ENCODE data around the gene COASY.
"Not testable (repeated sequence)": the region's sequence is repeated elsewhere in the genome, so short reads cannot be mapped to it uniquely, and the experiment has no call there.

COASY gene

GRCh38 chr17:42537156-42537805 is 24.7 kb upstream of the COASY start:
- Histone ChIP-seq H3K27me3 (no peaks in the 10 kb centered on the region), H3K27ac (peak overlapping the region; percentile 80), H3K4me3 (ENCODE audit: low read depth in 1 of 2, low read length in 1 of 2) (peak overlapping the region; percentile 79 to 83), H3K9me3 (no peaks in the 10 kb centered on the region), H3K36me3 (peaks cover 24% of the 10 kb centered on the region), H3K4me1 (ENCODE audit: control insufficient read depth in 1 of 2, insufficient read depth in 1 of 2, low read depth in 1 of 2, low read length in 1 of 2) (peaks cover 17 to 18% of the 10 kb centered on the region in 2 experiments)
- TF ChIP-seq CTCF (IDR thresholded peaks at IDR 0.05) = no peak

- no peak overlapping the region for H3K4me3 ChIP-seq (ENCODE audit: low read depth in 1 of 2, low read length in 1 of 2)
- no peaks in the 10 kb centered on the region for H3K27me3 ChIP-seq
- H3K36me3 ChIP-seq = peaks cover 31% of the 10 kb centered on the region
- TF ChIP-seq CTCF (IDR thresholded peaks at IDR 0.05) = no peak
- no peaks in the 10 kb centered on the region for H3K9me3 ChIP-seq
- no peak overlapping the region for H3K27ac ChIP-seq
- H3K4me1 ChIP-seq (ENCODE audit: control insufficient read depth in 1 of 2, insufficient read depth in 1 of 2, low read depth in 1 of 2, low read length in 1 of 2) = peaks cover 16 to 17% of the 10 kb centered on the region in 2 experiments
Observed at GRCh38 chr17:42537826-42538451, 24.0 kb upstream of the COASY start.

GRCh38 chr17:42538482-42538881 is 23.5 kb upstream of the COASY start:
- no peaks in the 10 kb centered on the region for H3K27me3 ChIP-seq
- TF ChIP-seq CTCF (IDR thresholded peaks at IDR 0.05) = no peak
- no peaks in the 10 kb centered on the region for H3K9me3 ChIP-seq
- H3K36me3 ChIP-seq = peaks cover 36% of the 10 kb centered on the region
- no peak overlapping the region for H3K4me3 ChIP-seq (ENCODE audit: low read depth in 1 of 2, low read length in 1 of 2)
- no peak overlapping the region for H3K27ac ChIP-seq
- H3K4me1 ChIP-seq (ENCODE audit: control insufficient read depth in 1 of 2, insufficient read depth in 1 of 2, low read depth in 1 of 2, low read length in 1 of 2) = peaks cover 16 to 17% of the 10 kb centered on the region in 2 experiments

GRCh38 chr17:42540558-42540957 is 21.4 kb upstream of the COASY start:
- H3K27me3 ChIP-seq; H3K4me3 ChIP-seq (ENCODE audit: low read depth in 1 of 2, low read length in 1 of 2); H3K27ac ChIP-seq; H3K9me3 ChIP-seq: not testable (repeated sequence)
- Histone ChIP-seq H3K36me3 (peaks cover 50% of the 10 kb centered on the region), H3K4me1 (ENCODE audit: control insufficient read depth in 1 of 2, insufficient read depth in 1 of 2, low read depth in 1 of 2, low read length in 1 of 2) (peaks cover 12 to 13% of the 10 kb centered on the region in 2 experiments)

- H3K9me3 ChIP-seq = no peaks in the 10 kb centered on the region
- H3K4me1 ChIP-seq (ENCODE audit: control insufficient read depth in 1 of 2, insufficient read depth in 1 of 2, low read depth in 1 of 2, low read length in 1 of 2) = peaks cover 8 to 10% of the 10 kb centered on the region in 2 experiments
- H3K4me3 ChIP-seq (ENCODE audit: low read depth in 1 of 2, low read length in 1 of 2) = no peak overlapping the region
- peaks cover 50% of the 10 kb centered on the region for H3K36me3 ChIP-seq
- H3K27me3 ChIP-seq = no peaks in the 10 kb centered on the region
- no peak for TF ChIP-seq CTCF (IDR thresholded peaks at IDR 0.05)
- no peak overlapping the region for H3K27ac ChIP-seq
Observed at GRCh38 chr17:42541041-42541833, 20.7 kb upstream of the COASY start.
